NB4 (cell line): ENCODE data around the gene VBP1.
A peak's percentile ranks its signal among the peaks of the same experiment; 100 is the strongest.
"Not testable (repeated sequence)": the region's sequence is repeated elsewhere in the genome, so short reads cannot be mapped to it uniquely, and the experiment has no call there.

Experiments used
- DNase-seq: peaks from one replicate; pipeline ENCODE4 v3.0.0; 2010; ENCODE audit warnings: low read depth
- H3K4me3 ChIP-seq: one replicate; pipeline ENCODE4 v1.5.1; 2011; ENCODE audit warnings: mild to moderate bottlenecking, low read depth, low read length, moderate library complexity
- CTCF ChIP-seq: IDR thresholded peaks from one replicate; pipeline ENCODE4 v1.5.1; 2012; ENCODE audit warnings: low read depth, low read length
- MYC ChIP-seq: IDR thresholded peaks from 2 replicates; pipeline ENCODE4 v1.6.1; 2011; ENCODE audit warnings: low read depth, low read length
- POLR2A ChIP-seq: IDR thresholded peaks from 2 replicates; pipeline ENCODE4 v1.6.1; 2011; ENCODE audit warnings: mild to moderate bottlenecking; ENCODE audit not compliant: insufficient read length; ENCODE audit errors: extremely low read depth
- TF ChIP-seq, protein P1 (sequence below): IDR thresholded peaks from 2 replicates; pipeline ENCODE4 v1.6.1; 2011; ENCODE audit warnings: low read depth, low read length

Gene VBP1

GRCh38 chrX:155215443-155216178 is 649 bp upstream of the VBP1 start:
- peak overlapping the region; percentile 64 for H3K4me3 ChIP-seq
- DNase-seq: peak; percentile 20
- TF ChIP-seq, protein P1, sequence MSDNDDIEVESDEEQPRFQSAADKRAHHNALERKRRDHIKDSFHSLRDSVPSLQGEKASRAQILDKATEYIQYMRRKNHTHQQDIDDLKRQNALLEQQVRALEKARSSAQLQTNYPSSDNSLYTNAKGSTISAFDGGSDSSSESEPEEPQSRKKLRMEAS: no peak
- TF ChIP-seq MYC (no peak), POLR2A (no peak)

DNA sequence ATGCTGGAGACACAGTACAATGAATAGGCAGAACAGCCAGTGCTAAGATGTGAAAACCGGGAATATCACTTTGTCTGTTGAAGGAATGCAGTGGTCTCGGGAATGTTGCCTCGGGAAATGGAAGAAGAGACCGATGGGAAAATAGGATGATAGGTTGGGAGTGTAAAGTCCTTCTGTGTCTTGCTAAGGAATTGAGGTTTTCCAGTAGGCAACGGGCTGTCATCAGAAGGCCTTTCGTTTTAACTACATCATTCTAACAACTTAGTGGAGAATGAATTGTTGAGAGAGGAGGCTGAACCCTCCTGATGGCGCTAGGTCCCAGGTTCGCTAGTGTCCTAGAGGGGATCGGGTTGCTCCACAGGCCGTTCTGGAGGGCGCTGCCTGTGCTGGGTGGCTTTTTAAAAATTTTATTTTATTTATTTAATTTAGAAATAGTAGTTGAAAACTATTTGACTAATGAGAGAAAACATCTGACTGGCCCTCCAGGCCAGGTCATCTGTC is 730 bp downstream of the VBP1 start:
- H3K4me3 ChIP-seq: peak overlapping the region; percentile 97
- DNase-seq: no peak
- no peak for TF ChIP-seq CTCF
- TF ChIP-seq MYC: no peak
- TF ChIP-seq POLR2A: no peak
- TF ChIP-seq, protein P1: no peak

DNA sequence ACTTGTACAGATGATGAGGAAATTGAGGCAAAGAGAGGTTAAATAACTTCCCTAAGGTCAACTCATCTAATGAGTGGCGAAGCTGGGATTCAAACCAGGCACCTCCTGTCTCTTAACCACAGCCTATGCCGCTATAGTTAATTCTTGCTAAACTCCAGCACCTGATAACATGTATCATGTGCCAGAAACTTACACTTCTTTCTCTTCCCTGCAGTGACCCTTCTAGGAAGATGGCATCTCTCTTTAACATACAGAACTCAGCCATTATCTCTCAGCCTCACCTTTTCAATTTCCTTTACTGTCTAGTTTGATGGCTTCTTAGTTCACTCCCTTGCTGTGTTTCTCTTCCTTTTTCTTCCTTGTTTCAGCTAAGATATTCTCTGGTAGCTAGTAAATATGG is 2.5 kb downstream of the VBP1 start:
- peak overlapping the region; percentile 97 for H3K4me3 ChIP-seq
- no peak for DNase-seq
- TF ChIP-seq POLR2A (no peak), CTCF (no peak), MYC (no peak)
- TF ChIP-seq, protein P1: no peak

DNA sequence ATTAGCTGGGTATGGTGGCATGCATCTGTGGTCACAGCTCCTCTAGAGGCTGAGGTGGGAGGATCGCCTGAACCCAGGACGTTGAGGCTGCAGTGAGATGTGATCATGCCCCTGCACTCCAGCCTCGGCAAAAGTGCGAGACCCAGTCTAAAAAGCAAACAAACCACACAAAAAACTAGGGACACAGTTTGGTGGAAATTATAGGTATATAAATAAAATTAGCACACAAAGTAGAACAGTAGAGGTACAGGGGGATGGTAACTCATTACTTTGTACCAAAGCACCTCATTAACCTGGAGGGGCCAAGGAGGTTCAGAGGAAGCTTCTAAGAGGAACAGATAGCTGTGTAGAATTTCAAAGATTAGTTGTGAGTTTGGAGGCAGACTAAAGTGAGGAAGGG is 5.1 kb downstream of the VBP1 start:
- H3K4me3 ChIP-seq: no peak overlapping the region
- DNase-seq: no peak
- TF ChIP-seq, protein P1: no peak
- TF ChIP-seq MYC: no peak
- no peak for TF ChIP-seq CTCF
- no peak for TF ChIP-seq POLR2A

DNA sequence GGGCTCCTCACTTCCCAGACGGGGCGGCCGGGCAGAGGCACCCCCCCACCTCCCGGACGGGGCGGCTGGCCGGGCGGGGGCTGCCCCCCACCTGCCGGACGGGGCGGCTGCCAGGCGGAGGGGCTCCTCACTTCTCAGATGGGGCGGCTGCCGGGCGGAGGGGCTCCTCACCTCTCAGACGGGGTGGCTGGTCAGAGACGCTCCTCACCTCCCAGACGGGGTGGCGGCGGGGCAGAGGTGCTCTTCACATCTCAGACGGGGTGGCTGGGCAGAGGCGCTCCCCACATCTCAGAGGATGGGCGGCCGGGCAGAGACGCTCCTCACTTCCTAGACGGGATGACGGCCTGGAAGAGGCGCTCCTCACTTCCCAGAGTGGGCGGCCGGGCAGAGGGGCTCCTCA is 7.5 kb downstream of the VBP1 start:
- not testable (repeated sequence) for H3K4me3 ChIP-seq, DNase-seq

GRCh38 chrX:155225774-155226173 is 9.5 kb downstream of the VBP1 start:
- TF ChIP-seq, protein P1: no peak
- TF ChIP-seq POLR2A: no peak
- TF ChIP-seq MYC: no peak
- H3K4me3 ChIP-seq: no peak overlapping the region
- no peak for DNase-seq

GRCh38 chrX:155231163-155231562 is 14.9 kb downstream of the VBP1 start:
- no peak overlapping the region for H3K4me3 ChIP-seq
- TF ChIP-seq CTCF (no peak), POLR2A (no peak), MYC (no peak)
- TF ChIP-seq, protein P1: no peak
- no peak for DNase-seq
